Cerebellar cortex (tissue), 1 donor: ENCODE measurements around the gene EDN2.

Experiments
- DNase-seq: peaks from one replicate; pipeline ENCODE4 v3.0.0-alpha.2; 2015; ENCODE audit warnings: low spot score

EDN2 gene

GRCh38 chr1:41464885-41465284 lies 19.6 kb downstream of the EDN2 start:
- no peak for DNase-seq

GRCh38 chr1:41463516-41463915 lies 21.0 kb downstream of the EDN2 start:
- DNase-seq: no peak

GRCh38 chr1:41462680-41463004 lies 21.8 kb downstream of the EDN2 start:
- no peak for DNase-seq

GRCh38 chr1:41461790-41462679 lies 22.4 kb downstream of the EDN2 start:
- no peak for DNase-seq

GRCh38 chr1:41456847-41457540 lies 27.5 kb downstream of the EDN2 start:
- no peak for DNase-seq

GRCh38 chr1:41455479-41456332 lies 28.8 kb downstream of the EDN2 start:
- DNase-seq: peak; percentile 92

GRCh38 chr1:41454406-41454805 lies 30.1 kb downstream of the EDN2 start:
- no peak for DNase-seq

GRCh38 chr1:41452704-41453290 lies 31.7 kb downstream of the EDN2 start:
- DNase-seq: no peak

GRCh38 chr1:41450747-41451285 lies 33.7 kb downstream of the EDN2 start:
- no peak for DNase-seq

GRCh38 chr1:41449326-41449921 lies 35.1 kb downstream of the EDN2 start:
- no peak for DNase-seq

GRCh38 chr1:41448821-41449220 lies 35.7 kb downstream of the EDN2 start:
- no peak for DNase-seq

GRCh38 chr1:41447995-41448770 lies 36.3 kb downstream of the EDN2 start:
- DNase-seq: no peak

- DNase-seq: no peak
These were observed 37.5 kb downstream of the EDN2 start for GRCh38 chr1:41446851-41447610.

GRCh38 chr1:41444785-41445184 lies 39.7 kb downstream of the EDN2 start:
- no peak for DNase-seq

- no peak for DNase-seq
These were observed 40.2 kb downstream of the EDN2 start for GRCh38 chr1:41444246-41444645.

- DNase-seq: no peak
These were observed 41.7 kb downstream of the EDN2 start for GRCh38 chr1:41442697-41443251.

- peak; percentile 52 for DNase-seq
These were observed 44.0 kb downstream of the EDN2 start for GRCh38 chr1:41440321-41441085.

GRCh38 chr1:41439234-41439633 lies 45.2 kb downstream of the EDN2 start:
- DNase-seq: peak; percentile 53

- no peak for DNase-seq
These were observed 45.8 kb downstream of the EDN2 start for GRCh38 chr1:41438711-41439110.
